ENCODE measurements around the gene PPP4R2.
A peak's percentile ranks its signal among the peaks of the same experiment; 100 is the strongest.
"Not testable (repeated sequence)": the region's sequence is repeated elsewhere in the genome, so short reads cannot be mapped to it uniquely, and the experiment has no call there.

The PPP4R2 gene

DNA sequence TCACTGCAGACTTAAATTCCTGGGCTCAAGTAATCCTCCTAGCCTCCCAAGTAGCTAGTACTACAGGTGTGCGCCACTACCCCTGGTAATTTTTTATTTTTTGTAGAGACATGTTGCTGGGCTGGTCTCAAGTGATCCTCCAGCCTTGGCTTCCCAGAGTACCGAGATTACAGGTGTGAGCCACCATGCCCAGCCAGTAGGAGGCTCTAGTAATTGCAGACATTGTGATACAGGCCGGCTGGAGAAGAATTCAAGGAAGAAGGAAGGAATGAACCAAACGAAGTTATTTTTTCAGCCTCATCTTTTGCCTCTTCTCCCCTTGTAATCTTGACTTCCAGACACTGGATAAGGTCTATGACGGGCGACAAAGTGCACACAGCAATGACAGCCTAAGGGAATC, 3.2 kb upstream of the PPP4R2 start:
- FAIRE-seq (no peak), DNase-seq (ENCODE audit: insufficient read length, low spot score) (no peak)
- TF ChIP-seq, protein P1, sequence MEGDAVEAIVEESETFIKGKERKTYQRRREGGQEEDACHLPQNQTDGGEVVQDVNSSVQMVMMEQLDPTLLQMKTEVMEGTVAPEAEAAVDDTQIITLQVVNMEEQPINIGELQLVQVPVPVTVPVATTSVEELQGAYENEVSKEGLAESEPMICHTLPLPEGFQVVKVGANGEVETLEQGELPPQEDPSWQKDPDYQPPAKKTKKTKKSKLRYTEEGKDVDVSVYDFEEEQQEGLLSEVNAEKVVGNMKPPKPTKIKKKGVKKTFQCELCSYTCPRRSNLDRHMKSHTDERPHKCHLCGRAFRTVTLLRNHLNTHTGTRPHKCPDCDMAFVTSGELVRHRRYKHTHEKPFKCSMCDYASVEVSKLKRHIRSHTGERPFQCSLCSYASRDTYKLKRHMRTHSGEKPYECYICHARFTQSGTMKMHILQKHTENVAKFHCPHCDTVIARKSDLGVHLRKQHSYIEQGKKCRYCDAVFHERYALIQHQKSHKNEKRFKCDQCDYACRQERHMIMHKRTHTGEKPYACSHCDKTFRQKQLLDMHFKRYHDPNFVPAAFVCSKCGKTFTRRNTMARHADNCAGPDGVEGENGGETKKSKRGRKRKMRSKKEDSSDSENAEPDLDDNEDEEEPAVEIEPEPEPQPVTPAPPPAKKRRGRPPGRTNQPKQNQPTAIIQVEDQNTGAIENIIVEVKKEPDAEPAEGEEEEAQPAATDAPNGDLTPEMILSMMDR (IDR thresholded peaks at IDR 0.05; ENCODE audit: insufficient read depth, missing control alignments) = no peak

DNA sequence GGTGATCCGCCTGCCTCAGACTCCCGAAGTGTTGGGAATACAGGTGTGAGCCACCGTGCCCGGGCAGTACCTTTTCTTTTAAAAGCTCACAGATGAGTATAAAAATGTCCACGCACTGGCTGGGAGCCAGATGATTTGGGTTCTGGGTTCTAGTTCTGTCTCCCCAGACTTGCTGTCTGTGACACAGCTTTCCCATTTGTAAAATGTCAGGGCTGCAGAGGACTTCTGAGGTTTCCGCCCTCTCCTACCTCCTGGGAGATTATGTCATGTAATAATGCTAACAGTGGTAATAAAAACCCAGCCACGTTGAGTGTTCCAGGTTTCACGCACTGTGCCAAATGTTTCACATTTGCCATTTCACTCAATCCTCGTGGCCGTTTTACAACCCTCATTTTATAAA, 1.3 kb upstream of the PPP4R2 start:
- DNase-seq (ENCODE audit: insufficient read length, low spot score) (no peak), FAIRE-seq (no peak)
- TF ChIP-seq, protein P1 (IDR thresholded peaks at IDR 0.05; ENCODE audit: insufficient read depth, missing control alignments) = no peak

DNA sequence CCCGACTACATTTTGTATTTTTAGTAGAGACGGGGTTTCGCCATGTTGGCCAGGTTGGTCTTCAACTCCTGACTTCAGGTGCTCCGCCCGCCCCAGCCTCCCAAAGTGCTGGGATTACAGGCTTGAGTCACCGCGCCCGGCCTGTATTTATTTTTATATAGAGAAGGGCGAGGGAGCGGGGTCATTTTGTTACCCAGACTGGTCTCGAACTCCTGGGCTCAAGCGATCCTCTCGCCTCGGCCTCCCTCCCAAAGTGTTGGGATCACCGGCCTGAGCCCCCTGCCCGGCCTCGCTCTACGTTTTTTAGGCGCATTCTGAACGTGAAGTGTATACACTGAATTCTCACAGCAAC, 514 bp upstream of the PPP4R2 start:
- DNase-seq (ENCODE audit: insufficient read length, low spot score) = no peak
- TF ChIP-seq, protein P1 (IDR thresholded peaks at IDR 0.05; ENCODE audit: insufficient read depth, missing control alignments) = no peak
- FAIRE-seq = no peak

DNA sequence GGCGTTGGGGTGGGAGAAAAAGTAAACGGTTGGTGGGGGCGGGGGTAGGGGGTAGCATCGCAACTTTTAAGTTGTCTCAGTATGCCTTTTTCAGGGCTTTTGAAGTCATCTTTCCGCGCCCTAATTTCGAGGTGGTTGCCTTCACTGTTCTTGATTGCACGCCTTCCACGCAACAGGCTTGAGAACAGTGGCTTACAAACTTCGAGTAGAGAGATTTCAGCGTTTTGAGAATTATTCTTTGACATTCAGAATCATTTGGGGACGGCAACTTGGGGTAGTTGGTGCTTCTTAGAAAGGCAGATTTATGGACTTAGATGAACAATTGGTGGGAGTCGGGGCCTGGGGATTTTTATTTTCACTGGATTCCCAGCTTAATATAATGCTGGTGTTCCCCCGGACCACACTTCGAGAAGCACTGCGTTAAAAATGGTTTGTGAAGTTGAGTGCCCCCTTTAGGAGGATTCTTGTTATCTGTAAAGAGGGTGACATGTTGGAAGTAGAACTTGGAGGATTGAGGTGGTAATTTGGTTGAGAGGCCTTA, 880 bp downstream of the PPP4R2 start:
- TF ChIP-seq, protein P1 (IDR thresholded peaks at IDR 0.05; ENCODE audit: insufficient read depth, missing control alignments) = peak; percentile 63
- DNase-seq (ENCODE audit: insufficient read length, low spot score) (no peak), FAIRE-seq (no peak)

DNA sequence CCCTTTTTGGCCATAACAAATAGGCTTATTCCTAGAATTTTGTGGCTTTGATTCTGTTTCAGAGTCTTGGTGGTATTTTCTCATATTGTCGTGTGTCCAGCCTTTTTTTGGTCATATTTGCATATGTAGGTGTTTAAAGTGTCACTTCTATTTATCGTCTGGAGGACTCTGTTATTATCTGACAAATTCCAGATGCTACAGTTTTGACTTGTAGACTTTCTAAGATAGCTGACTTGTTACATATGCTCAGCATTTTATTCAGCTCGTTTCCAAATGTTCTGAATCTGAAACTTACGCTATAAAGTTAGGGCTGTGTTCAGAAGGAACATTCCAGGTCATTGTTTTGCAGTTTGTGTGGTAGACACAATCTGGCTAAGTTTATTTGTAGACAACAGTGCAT, 1.9 kb downstream of the PPP4R2 start:
- DNase-seq (ENCODE audit: insufficient read length, low spot score) = no peak
- TF ChIP-seq, protein P1 (IDR thresholded peaks at IDR 0.05; ENCODE audit: insufficient read depth, missing control alignments) = no peak
- no peak for FAIRE-seq

DNA sequence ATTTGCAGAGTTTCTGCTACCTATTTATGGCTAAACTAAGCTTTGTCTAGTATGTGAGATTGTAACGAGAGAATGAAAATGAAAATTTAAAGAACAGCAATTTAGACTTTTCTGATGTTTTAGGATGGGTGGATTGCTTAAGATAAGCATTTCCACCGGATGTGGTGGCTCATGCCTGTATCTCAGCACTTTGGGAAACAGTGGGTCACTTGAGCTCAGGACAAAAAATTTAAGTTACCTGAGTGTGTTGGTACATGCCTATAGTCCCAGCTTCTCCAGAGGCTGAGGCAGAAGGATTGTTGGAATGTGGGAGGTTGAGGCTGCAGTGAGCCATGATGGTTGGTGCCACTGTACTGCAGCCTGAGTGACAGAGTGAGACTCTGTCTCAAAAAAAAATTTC, 3.3 kb downstream of the PPP4R2 start:
- TF ChIP-seq, protein P1 (IDR thresholded peaks at IDR 0.05; ENCODE audit: insufficient read depth, missing control alignments) = no peak
- FAIRE-seq (no peak), DNase-seq (ENCODE audit: insufficient read length, low spot score) (no peak)

DNA sequence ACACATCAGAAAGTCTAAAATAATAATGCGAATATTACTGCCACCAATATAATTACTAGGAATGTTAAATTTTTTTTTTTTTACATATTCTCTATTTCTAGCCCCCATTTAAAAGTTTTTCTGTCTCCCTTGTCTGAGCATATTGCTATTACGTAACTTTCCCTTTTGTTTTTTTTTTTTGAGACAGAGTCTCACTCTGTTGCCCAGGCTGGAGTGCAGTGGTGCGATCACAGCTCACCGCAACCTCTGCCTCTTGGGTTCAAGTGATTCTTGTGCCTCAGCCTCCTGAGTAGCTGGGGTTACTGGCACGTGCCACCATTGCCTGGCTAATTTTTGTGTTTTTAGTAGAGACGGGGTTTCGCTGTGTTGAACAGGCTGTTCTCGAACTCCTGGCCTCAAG, 6.4 kb downstream of the PPP4R2 start:
- DNase-seq (ENCODE audit: insufficient read length, low spot score); FAIRE-seq: not testable (repeated sequence)

DNA sequence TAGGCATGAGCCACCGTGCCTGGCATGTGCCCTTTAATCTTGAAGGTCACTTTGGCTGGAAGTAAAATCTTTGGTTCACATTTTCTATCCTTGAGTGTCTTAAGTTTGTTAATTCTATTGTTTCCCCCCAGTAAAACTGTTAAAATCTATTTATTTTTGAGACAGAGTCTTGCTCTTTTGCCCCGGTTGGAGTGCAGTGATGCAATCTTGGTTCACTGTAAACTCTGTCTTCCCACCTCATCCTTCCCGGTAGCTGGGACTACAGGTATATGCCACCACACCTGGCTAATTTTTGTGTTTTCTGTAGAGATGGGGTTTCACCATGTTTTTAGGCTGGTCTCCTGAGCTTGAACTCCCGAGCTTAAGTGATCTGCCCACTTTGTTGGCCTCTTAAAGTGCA, 7.7 kb downstream of the PPP4R2 start:
- FAIRE-seq (no peak), DNase-seq (ENCODE audit: insufficient read length, low spot score) (no peak)
- TF ChIP-seq, protein P1 (IDR thresholded peaks at IDR 0.05; ENCODE audit: insufficient read depth, missing control alignments) = no peak
